Psoas muscle (tissue), 8 donors: ENCODE data around the gene LCE1A. TPM values are rescaled to one million over a fixed set of nuclear protein-coding genes. Genes with fewer than 3 reads are reported as not detected.

Experiments used
- ATAC-seq, 4 donors: fragments of 200-7000 bp; cut with Tn5 transposase; one replicate each; pipeline ENCODE4 v1.9.1; 2020; ENCODE audit warnings: moderate library complexity in 3 of 4, mild to moderate bottlenecking in 2 of 4
- DNase-seq, 2 donors: peaks; one replicate each; pipeline ENCODE4 v3.0.0-alpha.2; 2020
- H3K27ac ChIP-seq: fragments of 200-600 bp; one replicate; pipeline ENCODE4 v1.8.0; 2022
- H3K27me3 ChIP-seq, 3 donors: fragments of 200-600 bp in 1 of 3; one replicate each; pipeline versions ENCODE4 v1.6.1 to v1.8.0; 2013 to 2022; ENCODE audit warnings: low read length in 2 of 3, mild to moderate bottlenecking in 2 of 3, moderate library complexity in 1 of 3; ENCODE audit not compliant: insufficient read depth in 3 of 3
- H3K36me3 ChIP-seq, 2 donors: fragments of 200-600 bp in 1 of 2; one replicate each; pipeline versions ENCODE4 v1.6.1 to v1.8.0; 2013 to 2022; ENCODE audit warnings: low read depth in 1 of 2, mild to moderate bottlenecking in 1 of 2, moderate library complexity in 1 of 2; ENCODE audit not compliant: insufficient read depth in 1 of 2
- H3K4me1 ChIP-seq: fragments of 200-600 bp; one replicate; pipeline ENCODE4 v1.8.0; 2022
- H3K4me3 ChIP-seq: fragments of 200-600 bp; one replicate; pipeline ENCODE4 v1.8.0; 2022; ENCODE audit warnings: mild to moderate bottlenecking
- H3K9me3 ChIP-seq: fragments of 200-600 bp; one replicate; pipeline ENCODE4 v1.8.0; 2022
- WGBS, 3 donors: extraction: QIAGEN DNeasy Blood & Tissue Kit; methylation state at CpG; one replicate each; pipeline versions ENCODE4 v1.1.6 to v1.1.7; 2013; 5-methylcytosine and 5-hydroxymethylcytosine counted together
- intact Hi-C, 2 donors: fragments of 100-400 bp; cut with DNase I; formaldehyde crosslinking; loops; one replicate each; pipeline versions ENCODE4 v1.11.0 to v1.14.2; 2022
- long read RNA-seq, 2 donors: library from polyadenylated mRNA; unstranded; transcript quantifications; one replicate each; pipeline ENCODE4 v2.0.0, GENCODE V29; 2021
- polyA plus RNA-seq, 3 donors: library from polyadenylated mRNA; stranded (reverse); fragments of 200-250 nt; gene quantifications; one replicate each; pipeline ENCODE4 v1.2.3, GENCODE V29; 2013
- total RNA-seq, 4 donors: library from RNA; stranded (reverse); fragmentation: NEBNext Ultra II Directional in 2 of 4; extraction: Animal tissue kit (Norgen Biotek cat#: 25700) in 2 of 4; gene quantifications; one replicate each; pipeline versions ENCODE4 v1.2.1 to v1.2.4, GENCODE V29; 2021 to 2023
- TF ChIP-seq, protein P1 (sequence below): fragments of 200-600 bp; IDR thresholded peaks from one replicate; pipeline ENCODE4 v1.8.0; 2022; ENCODE audit warnings: antibody characterized with exemption
- donor health status: healthy with polysubstance abuse.
- donor health status: DM: no; HTN: no; CAD: no; lungs with moderate emphysema.
- donor health status: Bipolar disorder and iron deficiency.
- donor health status: healthy.
- donor health status: DM: yes; HTN: yes; CAD: no.
- donor health status: DM: no; HTN: no; CAD: no.
- donor health status: DM: no; HTN: no; CAD: no.
- donor health status: DM: yes; HTN: yes; CAD: no.

The LCE1A gene
- total RNA-seq (not detected), polyA plus RNA-seq (not detected)
- long read RNA-seq, donor 1, result 0 reads
- long read RNA-seq, donor 2, result 0 reads

- no peak for ATAC-seq
- WGBS, 3 donors, result 62 to 89% (median 74%) methylated on average over 2 of the region's 2 CpGs
Observed at GRCh38 chr1:152827173-152827572, at the start of gene LCE1A. TSS of gene LCE1A (plus strand) at chr1:152827473. CDS start at chr1:152827473, 0 bp downstream.

GRCh38 chr1:152777510-152778137 is 49.6 kb upstream of the LCE1A start:
- 57 to 70% (median 60%) methylated on average over 4 of the region's 4 CpGs for WGBS, 3 donors
- H3K27me3 ChIP-seq, result no peaks in the 10 kb centered on the region
- DNase-seq (no peak), ATAC-seq (no peak)
- H3K9me3 ChIP-seq, result no peaks in the 10 kb centered on the region
- H3K4me3 ChIP-seq, result no peak overlapping the region
- TF ChIP-seq, protein P1, sequence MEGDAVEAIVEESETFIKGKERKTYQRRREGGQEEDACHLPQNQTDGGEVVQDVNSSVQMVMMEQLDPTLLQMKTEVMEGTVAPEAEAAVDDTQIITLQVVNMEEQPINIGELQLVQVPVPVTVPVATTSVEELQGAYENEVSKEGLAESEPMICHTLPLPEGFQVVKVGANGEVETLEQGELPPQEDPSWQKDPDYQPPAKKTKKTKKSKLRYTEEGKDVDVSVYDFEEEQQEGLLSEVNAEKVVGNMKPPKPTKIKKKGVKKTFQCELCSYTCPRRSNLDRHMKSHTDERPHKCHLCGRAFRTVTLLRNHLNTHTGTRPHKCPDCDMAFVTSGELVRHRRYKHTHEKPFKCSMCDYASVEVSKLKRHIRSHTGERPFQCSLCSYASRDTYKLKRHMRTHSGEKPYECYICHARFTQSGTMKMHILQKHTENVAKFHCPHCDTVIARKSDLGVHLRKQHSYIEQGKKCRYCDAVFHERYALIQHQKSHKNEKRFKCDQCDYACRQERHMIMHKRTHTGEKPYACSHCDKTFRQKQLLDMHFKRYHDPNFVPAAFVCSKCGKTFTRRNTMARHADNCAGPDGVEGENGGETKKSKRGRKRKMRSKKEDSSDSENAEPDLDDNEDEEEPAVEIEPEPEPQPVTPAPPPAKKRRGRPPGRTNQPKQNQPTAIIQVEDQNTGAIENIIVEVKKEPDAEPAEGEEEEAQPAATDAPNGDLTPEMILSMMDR, result no peak
- intact Hi-C loops, result no loop called here
- no peaks in the 10 kb centered on the region for H3K4me1 ChIP-seq
- H3K36me3 ChIP-seq, result no peaks in the 10 kb centered on the region
- H3K27ac ChIP-seq, result no peak overlapping the region

More at GRCh38 chr1:152827173-152827572, at the start of gene LCE1A:
- Histone ChIP-seq H3K27ac (no peak within 1 kb of the TSS), H3K36me3 (no peaks in the 10 kb centered on the region), H3K9me3 (no peaks in the 10 kb centered on the region), H3K27me3 (no peaks in the 10 kb centered on the region), H3K4me1 (no peaks in the 10 kb centered on the region), H3K4me3 (no peak within 1 kb of the TSS)
- no peak for DNase-seq
- intact Hi-C loops, result no loop called here
- TF ChIP-seq, protein P1, result no peak

GRCh38 chr1:152783095-152783494 is 44.2 kb upstream of the LCE1A start:
- H3K4me3 ChIP-seq, result no peak overlapping the region
- intact Hi-C loops, result no loop called here
- no peaks in the 10 kb centered on the region for H3K27me3 ChIP-seq
- H3K27ac ChIP-seq, result no peak overlapping the region
- H3K9me3 ChIP-seq, result no peaks in the 10 kb centered on the region
- TF ChIP-seq, protein P1, result no peak
- WGBS, 3 donors, result 57 to 73% (median 64%) methylated on average over 2 of the region's 2 CpGs
- H3K4me1 ChIP-seq, result no peaks in the 10 kb centered on the region
- no peaks in the 10 kb centered on the region for H3K36me3 ChIP-seq
- ATAC-seq, result no peak
- no peak for DNase-seq

DNA sequence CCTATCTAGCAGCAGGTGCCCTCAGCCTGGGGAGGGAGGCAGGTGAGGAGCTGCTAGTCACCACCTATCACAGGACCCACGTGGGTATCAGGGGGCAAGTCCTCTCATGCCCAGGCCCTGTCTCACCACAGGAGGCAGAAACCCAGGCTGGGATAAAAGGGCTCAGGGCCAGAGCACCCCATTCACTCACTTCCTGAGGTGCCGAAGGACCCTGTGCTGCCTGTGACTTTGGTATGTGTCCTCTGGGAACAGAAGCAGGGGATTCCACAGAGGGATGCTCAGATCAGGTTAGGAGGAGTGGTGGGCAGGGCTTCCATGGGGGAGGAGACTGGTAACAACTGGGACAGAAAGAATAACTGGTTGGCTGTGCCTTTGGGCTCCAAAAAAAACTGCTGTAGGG is 41.2 kb upstream of the LCE1A start, which contains the start of gene LCE1E:
LCE1E (plus strand) TSS at position 181 of the 400 bp plus-strand sequence. CDS start 1,043 bp downstream, outside the sequence.
- WGBS, 3 donors, result 14 to 26% (median 19%) methylated on average over 2 of the region's 2 CpGs
- Histone ChIP-seq H3K4me1 (no peaks in the 10 kb centered on the region), H3K27me3 (no peaks in the 10 kb centered on the region), H3K4me3 (no peak within 1 kb of the TSS), H3K9me3 (no peaks in the 10 kb centered on the region), H3K27ac (no peak within 1 kb of the TSS), H3K36me3 (no peaks in the 10 kb centered on the region)
- TF ChIP-seq, protein P1, result no peak
- DNase-seq (no peak), ATAC-seq (no peak)
- intact Hi-C loops, result no loop called here

DNA sequence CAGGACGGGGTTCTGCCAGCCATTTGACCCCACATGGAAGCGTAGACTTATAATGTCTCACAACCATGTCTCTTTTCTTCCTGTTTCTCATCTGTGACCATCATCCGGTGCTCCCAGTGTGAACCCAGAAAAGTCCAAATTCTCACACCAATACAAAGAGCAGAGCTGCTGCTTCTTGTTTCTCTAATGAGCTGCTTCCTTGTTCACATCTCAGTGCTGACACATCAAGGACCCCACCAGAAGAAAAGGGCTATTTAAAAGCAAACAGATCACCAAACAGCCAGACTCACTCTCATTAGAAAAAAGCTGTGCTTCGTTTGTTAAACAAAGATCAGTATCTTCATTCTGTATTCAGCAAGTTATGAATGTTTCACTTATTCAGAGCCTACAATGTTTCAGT is 31.6 kb upstream of the LCE1A start:
- Histone ChIP-seq H3K36me3 (no peaks in the 10 kb centered on the region), H3K4me1 (no peaks in the 10 kb centered on the region), H3K4me3 (no peak overlapping the region), H3K27ac (no peak overlapping the region), H3K27me3 (no peaks in the 10 kb centered on the region), H3K9me3 (no peaks in the 10 kb centered on the region)
- no peak for DNase-seq
- intact Hi-C loops, result no loop called here
- no peak for ATAC-seq
- TF ChIP-seq, protein P1, result no peak
- WGBS, 3 donors, result 47 to 53% (median 51%) methylated on average over 3 to 4 of the region's 4 CpGs
